Activated T-helper 1 cell treated with anti-CD3 and anti-CD28 coated beads, Interleukin-12 subunit alpha, Interleukin-12 subunit beta, Interleukin-2, Interleukin-4 antibody, amounts not matched to agents 30 ng/mL and 10 ng/mL and 1 ng/mL, durations not matched to agents 14 hours and 24 hours and 36 hours (primary cell): ENCODE data around the gene TIMM44. TPM values are rescaled to one million over a fixed set of nuclear protein-coding genes. Genes with fewer than 3 reads are reported as not detected.

Source experiments
- DNase-seq: peaks from one replicate; pipeline ENCODE4 v3.0.0; 2021; ENCODE audit warnings: low spot score
- H3K27ac Mint-ChIP-seq: one replicate; pipeline ENCODE4 v1.8.0; 2021; ENCODE audit warnings: mild to moderate bottlenecking, mixed read lengths
- H3K27me3 Mint-ChIP-seq: one replicate; pipeline ENCODE4 v1.8.0; 2022; ENCODE audit warnings: mild to moderate bottlenecking, moderate library complexity, mixed read lengths; ENCODE audit not compliant: insufficient read depth
- H3K36me3 Mint-ChIP-seq: one replicate; pipeline ENCODE4 v1.8.0; 2021; ENCODE audit warnings: low read depth, mixed read lengths
- H3K4me1 Mint-ChIP-seq: one replicate; pipeline ENCODE4 v1.8.0; 2021; ENCODE audit warnings: low read depth, mixed read lengths
- H3K4me3 Mint-ChIP-seq: one replicate; pipeline ENCODE4 v1.8.0; 2021; ENCODE audit warnings: mild to moderate bottlenecking, moderate library complexity, mixed read lengths
- H3K9me3 Mint-ChIP-seq: one replicate; pipeline ENCODE4 v1.8.0; 2021; ENCODE audit warnings: mixed read lengths
- intact Hi-C: fragments of 100-400 bp; cut with micrococcal nuclease; formaldehyde crosslinking; loops from one replicate; pipeline ENCODE4 v1.15.1; 2024
- total RNA-seq: library from RNA; stranded (reverse); gene quantifications from 2 replicates; pipeline ENCODE4 v1.2.3, GENCODE V29; 2022

Gene TIMM44
- total RNA-seq, 1 donor from 2014 or later, result 114 TPM

DNA sequence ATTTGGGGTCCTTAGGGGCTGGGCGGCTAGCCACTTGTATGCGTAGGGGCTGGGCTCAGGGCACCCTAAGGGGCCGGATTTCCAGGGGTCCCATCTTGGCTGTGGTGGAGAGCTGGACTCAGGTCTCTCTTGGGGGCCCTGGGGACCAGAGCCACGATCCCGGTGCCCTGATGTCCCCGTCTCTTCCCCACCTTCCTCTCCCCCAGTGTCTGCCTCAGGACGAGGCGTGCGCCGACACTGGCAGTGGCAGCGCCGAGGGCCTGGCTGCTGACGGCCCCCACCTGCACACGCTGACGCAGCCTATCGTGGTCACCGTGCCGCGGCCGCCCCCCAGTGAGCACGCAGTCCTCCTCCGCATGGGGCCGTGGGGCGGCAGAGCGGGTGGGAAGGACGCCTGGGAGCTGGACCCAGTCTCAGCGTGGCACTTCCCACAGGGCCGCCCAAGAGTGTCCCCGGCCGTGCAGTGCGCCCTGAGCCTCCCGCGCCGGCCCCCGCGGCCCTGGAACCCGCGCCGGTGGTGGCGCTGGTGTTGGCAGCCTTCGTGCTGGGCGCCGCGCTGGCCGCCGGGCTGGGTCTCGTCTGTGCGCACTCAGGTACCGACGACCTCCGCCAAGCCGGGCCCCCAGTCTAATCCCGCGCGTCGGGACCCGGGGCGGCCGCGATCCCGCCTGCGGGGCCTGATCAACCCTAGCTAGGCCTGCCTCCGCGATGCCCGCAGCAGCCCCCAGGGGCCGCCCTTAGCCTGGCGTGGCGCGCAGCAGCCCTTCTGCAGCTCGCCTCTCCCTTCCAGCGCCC, 26.0 kb downstream of the TIMM44 start:
- H3K4me1 Mint-ChIP-seq, result peaks cover 22% of the 10 kb centered on the region
- intact Hi-C loops, result no loop called here
- H3K27me3 Mint-ChIP-seq, result peaks cover 15% of the 10 kb centered on the region
- peaks cover 9% of the 10 kb centered on the region for H3K36me3 Mint-ChIP-seq
- no peak overlapping the region for H3K27ac Mint-ChIP-seq
- no peaks in the 10 kb centered on the region for H3K9me3 Mint-ChIP-seq
- H3K4me3 Mint-ChIP-seq, result peak overlapping the region; percentile 85
- DNase-seq, result peak; percentile 55

DNA sequence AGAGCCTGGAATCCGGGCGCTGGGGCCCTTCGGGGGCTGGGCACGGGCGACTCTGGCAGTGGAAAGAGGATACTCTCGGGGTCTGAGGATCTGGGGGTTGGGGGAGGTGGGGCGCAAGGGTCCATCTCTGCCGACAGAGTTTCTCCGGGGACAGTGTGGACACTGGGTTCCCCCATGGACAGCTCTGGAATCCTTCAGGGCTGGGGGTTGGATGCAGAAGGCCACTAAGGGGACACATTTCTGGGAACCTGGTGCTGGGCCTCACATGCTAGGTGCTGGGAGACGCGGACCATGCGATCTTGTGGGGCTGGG, 26.6 kb downstream of the TIMM44 start:
- H3K27ac Mint-ChIP-seq, result peak overlapping the region; percentile 63
- peak overlapping the region; percentile 85 for H3K4me3 Mint-ChIP-seq
- H3K4me1 Mint-ChIP-seq, result peaks cover 18% of the 10 kb centered on the region
- DNase-seq, result no peak
- H3K9me3 Mint-ChIP-seq, result no peaks in the 10 kb centered on the region
- peaks cover 11% of the 10 kb centered on the region for H3K36me3 Mint-ChIP-seq
- intact Hi-C loops, result no loop called here
- peaks cover 15% of the 10 kb centered on the region for H3K27me3 Mint-ChIP-seq

DNA sequence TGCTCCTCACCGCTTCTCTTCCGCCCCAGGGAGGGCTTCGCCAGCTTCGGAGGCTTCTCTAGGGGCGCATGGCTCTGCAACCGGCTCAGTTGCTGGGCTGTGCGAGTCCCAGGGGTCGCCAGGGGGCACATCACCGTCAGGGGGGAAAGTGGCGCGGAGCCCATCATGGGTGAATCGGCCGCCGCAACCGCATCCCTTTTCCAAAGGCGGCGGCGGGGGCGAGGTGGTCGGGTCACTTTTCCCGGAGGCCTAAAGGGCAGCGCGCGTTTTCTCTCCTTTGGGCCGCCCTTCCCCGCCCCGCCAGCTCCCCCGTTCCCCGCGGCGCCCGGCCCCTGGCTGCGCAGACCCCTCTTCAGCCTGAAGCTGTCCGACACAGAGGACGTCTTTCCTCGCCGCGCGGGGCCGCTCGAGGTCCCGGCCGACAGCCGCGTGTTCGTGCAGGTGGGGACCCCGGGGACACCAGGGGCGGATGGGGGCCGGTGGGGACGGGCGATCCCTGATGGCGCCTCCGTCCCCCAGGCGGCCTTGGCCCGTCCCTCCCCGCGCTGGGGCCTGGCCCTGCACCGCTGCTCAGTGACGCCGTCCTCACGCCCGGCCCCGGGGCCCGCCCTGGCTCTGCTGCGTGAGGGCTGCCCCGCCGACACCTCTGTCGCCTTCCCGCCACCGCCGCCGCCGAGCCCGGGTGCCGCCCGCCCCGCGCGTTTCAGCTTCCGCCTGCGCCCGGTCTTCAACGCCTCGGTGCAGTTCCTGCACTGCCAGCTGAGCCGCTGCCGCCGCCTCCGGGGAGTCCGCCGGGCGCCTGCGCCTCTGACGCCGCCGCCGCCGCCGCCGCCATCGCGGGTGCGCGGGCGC, 27.1 kb downstream of the TIMM44 start:
- Mint-ChIP-seq H3K27me3 (peaks cover 15% of the 10 kb centered on the region), H3K36me3 (peaks cover 13% of the 10 kb centered on the region), H3K27ac (peak overlapping the region; percentile 44), H3K9me3 (no peaks in the 10 kb centered on the region), H3K4me1 (peaks cover 17% of the 10 kb centered on the region), H3K4me3 (peak overlapping the region; percentile 85)
- peak; percentile 75 for DNase-seq
- intact Hi-C loops, result no loop called here

DNA sequence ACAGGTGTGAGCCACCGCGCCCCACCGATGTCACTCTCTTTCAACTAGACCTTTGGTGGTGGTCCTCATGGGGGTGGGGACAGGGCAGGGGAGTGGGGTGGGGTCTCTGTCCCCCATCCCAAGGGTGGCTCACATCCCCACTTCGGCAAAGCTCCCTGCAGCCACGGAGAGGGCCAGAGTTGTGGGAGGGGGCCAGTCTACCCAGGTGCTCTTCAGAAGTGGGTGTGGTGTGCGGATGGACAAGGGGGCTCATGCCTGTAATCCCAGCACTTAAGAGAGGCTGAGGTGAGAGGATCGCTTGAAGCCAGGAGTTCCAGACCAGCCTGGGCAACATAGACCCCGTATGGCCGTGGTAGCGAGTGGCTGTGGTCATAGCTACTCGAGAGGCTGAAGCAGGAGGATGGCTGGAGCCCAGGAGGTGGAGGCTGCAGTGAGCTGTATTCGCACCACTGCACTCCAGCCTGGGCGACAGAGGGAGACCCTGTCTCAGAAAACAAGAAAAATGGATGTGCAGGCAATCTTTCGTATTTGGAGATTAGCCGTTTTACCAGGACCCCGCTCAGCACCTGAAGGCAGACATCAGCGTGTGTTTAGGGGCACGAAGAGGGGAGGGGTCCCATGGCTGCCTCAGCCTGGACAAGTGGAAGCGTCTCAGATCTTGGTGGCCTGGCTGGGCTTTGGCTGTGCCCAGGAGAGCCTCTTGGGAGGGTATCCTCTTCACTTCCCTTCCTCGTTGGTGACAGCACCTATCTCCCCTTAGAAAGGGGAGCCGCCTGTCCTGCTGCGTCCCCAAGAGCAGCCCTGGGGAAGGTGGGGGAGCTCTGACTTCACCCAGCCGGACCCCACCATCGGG, 28.0 kb downstream of the TIMM44 start:
- intact Hi-C loops, result no loop called here
- no peak for DNase-seq
- no peaks in the 10 kb centered on the region for H3K9me3 Mint-ChIP-seq
- H3K27ac Mint-ChIP-seq, result peak overlapping the region; percentile 58
- H3K4me1 Mint-ChIP-seq, result peaks cover 10% of the 10 kb centered on the region
- peak overlapping the region; percentile 72 for H3K4me3 Mint-ChIP-seq
- H3K27me3 Mint-ChIP-seq, result peaks cover 15% of the 10 kb centered on the region
- peaks cover 18% of the 10 kb centered on the region for H3K36me3 Mint-ChIP-seq

DNA sequence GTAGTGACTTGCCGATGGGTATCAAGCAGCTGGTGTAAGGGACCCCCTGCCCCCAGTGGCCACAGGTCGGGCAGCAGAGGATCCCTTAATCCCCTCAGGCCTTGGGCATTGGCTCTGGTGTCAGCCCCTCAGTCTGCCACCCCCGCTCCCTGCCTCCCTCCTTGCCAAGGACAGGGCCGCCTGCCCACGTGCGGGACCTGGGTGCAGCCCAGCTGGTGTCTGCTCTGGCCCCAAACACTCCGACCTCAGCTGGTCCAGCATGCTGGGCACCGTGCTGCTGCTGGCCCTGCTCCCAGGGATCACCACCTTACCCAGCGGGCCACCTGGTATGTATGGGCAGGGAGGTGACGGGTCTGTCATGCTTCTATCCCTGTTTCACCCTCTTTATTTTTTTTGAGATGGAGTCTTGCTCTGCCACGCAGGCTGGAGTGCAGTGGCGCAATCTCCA, 28.8 kb downstream of the TIMM44 start, which contains the start of gene TGFBR3L:
Gene TGFBR3L, plus strand, starts transcription at position 233 of the 448 bp plus-strand sequence.
- peak within 1 kb of the TSS; percentile 72 for H3K4me3 Mint-ChIP-seq

DNA sequence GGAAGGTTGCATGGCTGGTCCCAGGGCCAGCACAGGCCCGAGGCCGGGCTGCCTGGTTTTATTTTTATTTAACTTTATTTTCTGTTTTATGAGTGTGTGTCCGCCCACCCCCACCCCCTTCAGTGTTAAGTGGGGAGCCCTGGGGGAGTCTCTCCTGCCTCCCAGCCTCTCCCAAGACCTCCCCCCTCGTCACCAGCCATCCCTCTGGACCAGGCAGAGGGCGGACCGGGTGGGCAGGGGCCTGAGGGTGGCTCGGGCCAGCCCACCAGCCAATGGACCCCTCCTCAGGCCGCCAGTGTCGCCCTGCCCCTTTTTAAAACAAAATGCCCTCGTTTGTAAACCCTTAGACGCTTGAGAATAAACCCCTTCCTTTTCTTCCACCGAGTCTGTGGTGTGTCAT, 29.4 kb downstream of the TIMM44 start:
- no peak for DNase-seq
- Mint-ChIP-seq H3K36me3 (peaks cover 17% of the 10 kb centered on the region), H3K4me1 (no peaks in the 10 kb centered on the region), H3K9me3 (no peaks in the 10 kb centered on the region), H3K4me3 (no peak overlapping the region), H3K27me3 (peaks cover 10% of the 10 kb centered on the region), H3K27ac (no peak overlapping the region)
- intact Hi-C loops, result no loop called here

More for the DNA sequence above, 28.8 kb downstream of the TIMM44 start, which contains the start of gene TGFBR3L:
- DNase-seq, result no peak
- intact Hi-C loops, result no loop called here
- Mint-ChIP-seq H3K27ac (peak within 1 kb of the TSS; percentile 58), H3K36me3 (peaks cover 17% of the 10 kb centered on the region), H3K9me3 (no peaks in the 10 kb centered on the region), H3K27me3 (peaks cover 11% of the 10 kb centered on the region), H3K4me1 (peaks cover 4% of the 10 kb centered on the region)

DNA sequence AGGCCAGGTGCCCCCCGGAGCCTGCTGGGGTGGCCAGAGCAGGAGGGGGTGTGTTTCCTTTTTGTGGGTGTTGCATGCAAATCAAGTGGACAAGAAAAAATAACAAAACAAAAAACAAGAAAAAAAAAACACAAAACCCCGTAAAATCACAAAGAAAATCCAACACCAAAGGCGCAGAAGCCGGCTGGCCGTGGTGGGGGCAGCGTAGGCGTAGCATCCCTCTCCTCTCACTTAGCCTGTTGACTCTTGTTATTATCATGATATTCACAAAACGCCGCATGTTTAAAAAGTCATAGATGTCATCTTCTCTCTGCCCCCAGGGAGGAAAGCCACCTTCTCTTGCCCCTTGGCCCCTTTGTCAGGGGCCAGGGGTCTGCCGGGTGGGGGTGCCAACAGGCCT, 29.8 kb downstream of the TIMM44 start:
- no peaks in the 10 kb centered on the region for H3K9me3 Mint-ChIP-seq
- no peak for DNase-seq
- H3K27ac Mint-ChIP-seq, result no peak overlapping the region
- peaks cover 17% of the 10 kb centered on the region for H3K36me3 Mint-ChIP-seq
- H3K27me3 Mint-ChIP-seq, result peaks cover 10% of the 10 kb centered on the region
- intact Hi-C loops, result no loop called here
- H3K4me3 Mint-ChIP-seq, result no peak overlapping the region
- no peaks in the 10 kb centered on the region for H3K4me1 Mint-ChIP-seq

DNA sequence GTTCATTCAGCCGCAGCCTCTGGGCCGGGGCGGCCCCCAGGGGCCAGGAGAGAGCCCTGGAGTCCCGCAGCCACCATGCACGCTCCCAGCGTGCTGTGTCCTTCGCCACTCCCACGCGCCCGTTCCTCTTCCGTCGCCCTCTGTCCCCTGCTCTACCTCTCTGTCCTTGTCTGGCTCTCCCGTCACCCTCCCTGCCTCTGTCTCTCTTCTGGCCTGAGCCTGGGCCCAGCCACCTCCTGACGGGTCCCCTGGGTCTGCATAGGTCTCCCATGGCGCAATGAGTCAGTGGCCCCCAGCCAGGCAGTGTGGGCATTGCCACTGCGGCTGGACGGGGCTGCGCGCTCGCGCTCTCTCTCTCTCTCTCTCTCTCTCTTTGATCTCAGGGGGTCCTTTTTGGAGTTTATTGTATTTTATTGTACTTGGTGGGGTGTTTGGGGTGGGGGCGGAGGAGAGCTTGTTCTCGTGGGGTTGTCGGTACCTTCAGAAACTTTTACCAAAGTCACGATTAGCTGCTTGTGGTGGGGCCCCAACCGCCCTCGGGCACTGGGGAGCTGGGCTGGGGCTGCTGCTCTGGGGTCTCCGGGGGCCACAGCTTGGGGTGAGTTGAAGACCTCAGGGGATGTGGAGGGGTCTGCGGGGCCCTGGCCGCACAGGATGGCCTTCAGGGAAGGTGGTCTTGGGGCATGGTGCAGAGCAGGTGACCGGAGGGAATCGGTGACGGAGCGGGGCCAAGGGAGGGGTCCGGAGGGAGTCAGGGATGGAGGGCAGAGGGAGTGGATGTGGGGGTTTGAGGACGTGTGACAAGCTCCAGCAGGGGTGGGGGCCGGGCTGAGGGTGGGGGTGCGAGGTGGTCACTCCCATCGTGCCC, 30.5 kb downstream of the TIMM44 start:
- Mint-ChIP-seq H3K4me1 (no peaks in the 10 kb centered on the region), H3K4me3 (no peak overlapping the region), H3K27me3 (peaks cover 8% of the 10 kb centered on the region), H3K27ac (no peak overlapping the region), H3K36me3 (peaks cover 19% of the 10 kb centered on the region), H3K9me3 (no peaks in the 10 kb centered on the region)
- intact Hi-C loops, result no loop called here
- no peak for DNase-seq

DNA sequence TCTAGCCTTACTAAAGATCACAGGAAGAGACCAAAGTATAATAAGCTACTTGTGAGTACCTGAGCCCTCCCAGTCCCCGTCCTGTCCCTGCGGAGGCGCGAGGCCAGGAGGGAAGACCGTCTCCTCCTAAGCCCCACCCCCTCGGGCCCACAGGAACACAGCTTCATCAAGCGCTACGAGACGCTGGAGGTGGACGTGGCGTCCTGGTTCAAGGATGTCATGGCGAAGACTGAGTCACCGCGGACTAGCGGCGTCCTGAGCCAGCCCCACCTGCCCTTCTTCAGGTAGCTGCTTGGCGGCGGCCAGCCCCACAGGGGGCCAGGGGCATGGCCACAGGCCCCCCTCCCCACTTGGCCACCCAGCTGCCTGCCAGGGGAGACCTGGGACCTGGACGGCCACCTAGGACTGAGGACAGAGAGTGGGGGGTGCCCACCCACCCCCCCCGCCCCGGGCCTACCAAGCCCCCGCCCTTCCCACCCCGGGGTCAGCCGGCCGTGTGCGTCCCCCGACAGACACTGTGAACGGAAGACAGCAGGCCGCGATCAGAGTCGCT, 31.2 kb downstream of the TIMM44 start:
- intact Hi-C loops, result no loop called here
- H3K9me3 Mint-ChIP-seq, result no peaks in the 10 kb centered on the region
- DNase-seq, result no peak
- no peaks in the 10 kb centered on the region for H3K4me1 Mint-ChIP-seq
- peaks cover 19% of the 10 kb centered on the region for H3K36me3 Mint-ChIP-seq
- no peak overlapping the region for H3K27ac Mint-ChIP-seq
- H3K4me3 Mint-ChIP-seq, result no peak overlapping the region
- H3K27me3 Mint-ChIP-seq, result peaks cover 7% of the 10 kb centered on the region

DNA sequence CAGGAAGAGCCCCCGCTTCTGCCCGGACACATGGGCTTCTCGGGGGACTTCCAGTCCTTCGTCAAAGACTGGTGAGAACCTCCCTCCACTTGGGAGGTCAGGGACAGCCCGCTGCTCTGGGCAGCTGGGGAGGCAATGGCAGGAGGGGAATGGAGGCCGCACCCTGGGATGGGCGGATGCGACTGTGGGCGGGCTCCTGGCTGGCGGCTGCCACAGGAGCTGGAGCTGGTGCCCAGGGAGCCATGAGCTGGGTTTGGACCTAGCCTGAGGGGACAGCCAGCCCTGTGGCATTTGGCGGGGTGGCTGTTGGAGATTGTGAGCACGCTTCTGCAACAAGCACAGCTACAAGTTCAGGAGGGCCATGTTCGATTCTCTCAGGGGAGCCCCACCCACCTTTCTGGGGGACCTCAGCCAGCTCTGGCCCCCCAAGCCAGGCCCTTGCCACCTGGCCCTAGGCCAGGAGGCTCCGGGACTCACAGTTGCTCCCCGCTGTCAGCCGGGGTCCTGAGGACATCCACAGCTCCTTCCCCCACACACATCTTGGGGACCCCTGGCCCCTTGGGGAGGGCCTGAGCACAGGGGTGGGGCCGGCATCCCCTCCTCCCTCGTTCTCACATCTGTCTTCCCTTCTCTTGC, 31.8 kb downstream of the TIMM44 start:
- Mint-ChIP-seq H3K27ac (no peak overlapping the region), H3K4me3 (no peak overlapping the region), H3K9me3 (no peaks in the 10 kb centered on the region), H3K36me3 (peaks cover 19% of the 10 kb centered on the region), H3K27me3 (peaks cover 7% of the 10 kb centered on the region), H3K4me1 (no peaks in the 10 kb centered on the region)
- intact Hi-C loops, result no loop called here
- DNase-seq, result no peak

DNA sequence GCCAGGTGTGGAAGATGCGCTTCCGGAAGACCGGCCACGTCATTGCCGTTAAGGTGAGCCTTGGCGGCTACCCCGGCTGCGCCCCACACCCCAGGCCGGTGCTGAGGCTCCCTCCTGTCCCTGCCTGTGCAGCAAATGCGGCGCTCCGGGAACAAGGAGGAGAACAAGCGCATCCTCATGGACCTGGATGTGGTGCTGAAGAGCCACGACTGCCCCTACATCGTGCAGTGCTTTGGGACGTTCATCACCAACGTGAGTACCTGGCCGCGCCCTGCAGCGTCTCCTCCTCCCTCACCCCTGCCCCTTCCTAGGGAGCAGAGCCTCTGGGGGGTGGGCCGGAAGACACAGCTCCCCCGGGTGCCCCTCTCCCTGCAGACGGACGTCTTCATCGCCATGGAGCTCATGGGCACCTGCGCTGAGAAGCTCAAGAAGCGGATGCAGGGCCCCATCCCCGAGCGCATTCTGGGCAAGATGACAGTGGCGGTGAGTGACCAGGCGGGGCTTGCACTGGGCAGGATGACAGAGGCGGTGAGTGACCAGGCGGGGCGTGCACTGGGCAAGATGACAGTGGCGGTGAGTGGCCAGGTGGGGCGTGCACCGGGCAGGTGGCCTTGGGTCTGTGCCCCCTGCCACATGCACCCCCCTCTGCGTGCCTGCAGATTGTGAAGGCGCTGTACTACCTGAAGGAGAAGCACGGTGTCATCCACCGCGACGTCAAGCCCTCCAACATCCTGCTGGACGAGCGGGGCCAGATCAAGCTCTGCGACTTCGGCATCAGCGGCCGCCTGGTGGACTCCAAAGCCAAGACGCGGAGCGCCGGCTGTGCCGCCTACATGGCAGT, 32.9 kb downstream of the TIMM44 start:
- H3K4me1 Mint-ChIP-seq, result peaks cover 4% of the 10 kb centered on the region
- intact Hi-C loops, result no loop called here
- no peaks in the 10 kb centered on the region for H3K9me3 Mint-ChIP-seq
- peaks cover 24% of the 10 kb centered on the region for H3K36me3 Mint-ChIP-seq
- H3K27ac Mint-ChIP-seq, result no peak overlapping the region
- no peak for DNase-seq
- peaks cover 6% of the 10 kb centered on the region for H3K27me3 Mint-ChIP-seq
- no peak overlapping the region for H3K4me3 Mint-ChIP-seq
